K562 (cell line): Measurements from ENCODE around the gene SUCO. TPM values are rescaled to one million over a fixed set of nuclear protein-coding genes. Genes with fewer than 3 reads are reported as not detected.
A peak's percentile ranks its signal among the peaks of the same experiment; 100 is the strongest.

Experiments
- ATF1 ChIP-seq, 2 experiments: fragments of 450-650 bp in 1 of 2; IDR thresholded peaks; 2 replicates each; pipeline ENCODE4 v1.6.1; 2016; ENCODE audit warnings: missing compliant biosample characterization in 1 of 2, missing genetic modification characterization in 1 of 2
- CREB1 ChIP-seq, 2 experiments: sonication (generic) in 1 of 2; formaldehyde crosslinking in 1 of 2; IDR thresholded peaks; 2 replicates each; pipeline versions ENCODE4 v1.6.1 to v1.8.0; 2012 to 2022; ENCODE audit warnings: inconsistent platforms in 1 of 2, mild to moderate bottlenecking in 1 of 2, missing genetic modification reagents in 1 of 2, moderate library complexity in 1 of 2
- FOS ChIP-seq: IDR thresholded peaks from 3 replicates; pipeline ENCODE4 v1.6.1; 2011; ENCODE audit not compliant: insufficient read length; ENCODE audit errors: extremely low read depth
- HOXB6 ChIP-seq: fragments of 250-450 bp; sonication (Bioruptor Pico); IDR thresholded peaks from 2 replicates; pipeline ENCODE4 v1.5.1; 2022; ENCODE audit warnings: mild to moderate bottlenecking, borderline replicate concordance
- IRF9 ChIP-seq: fragments of 450-650 bp; IDR thresholded peaks from 2 replicates; pipeline ENCODE4 v1.6.1; 2016; ENCODE audit warnings: missing biosample characterization, missing genetic modification characterization
- NUFIP1 ChIP-seq: fragments of 450-650 bp; IDR thresholded peaks from 2 replicates; pipeline ENCODE4 v1.6.1; 2018; ENCODE audit not compliant: partially characterized antibody
- SRSF1 ChIP-seq: fragments of 200-400 bp; formaldehyde crosslinking; IDR thresholded peaks from 2 replicates; pipeline ENCODE4 v1.6.1; 2017; ENCODE audit warnings: mild to moderate bottlenecking, low read depth, low read length, moderate library complexity
- polyA plus RNA-seq, 8 experiments: library from polyadenylated mRNA; depleted of rRNA in 4 of 8; stranded (reverse) in 5 of 8; unstranded in 3 of 8; fragments of >200 nt; fragmentation: Nextera tagmentation in 2 of 8; fragmentation: Illumina TruSeq in 1 of 8; extraction: Ambion mirVana in 2 of 8; extraction: Trizol in 1 of 8; gene quantifications; 2 replicates each; pipeline versions ENCODE4 v1.2.1 to v1.2.3, GENCODE V29; 2011 to 2014; ENCODE audit warnings: inconsistent platforms in 1 of 8, missing spikeins in 1 of 8
- total RNA-seq, 7 experiments: library from RNA; depleted of rRNA in 6 of 7; stranded (reverse); fragments of >200 nt in 6 of 7; fragmentation: Illumina TruSeq in 2 of 7; extraction: Trizol in 2 of 7; gene quantifications; 2 replicates each; pipeline versions ENCODE4 v1.2.1 to v1.2.3, GENCODE V29; 2011 to 2021; ENCODE audit warnings: low replicate concordance in 1 of 7
- TF ChIP-seq, protein P1 (sequence below): IDR thresholded peaks from 3 replicates; pipeline ENCODE4 v1.6.1; 2011; ENCODE audit warnings: borderline replicate concordance, mild to moderate bottlenecking, moderate library complexity; ENCODE audit not compliant: insufficient read length; ENCODE audit errors: extremely low read depth
- TF ChIP-seq, protein P2 (sequence below): fragments of 450-650 bp; IDR thresholded peaks from 2 replicates; pipeline ENCODE4 v1.6.1; 2016; ENCODE audit warnings: mild to moderate bottlenecking, moderate library complexity

Gene SUCO
- total and polyA plus RNA-seq, 9 of the 15 experiments (the other 6 are each of a cell fraction or from before 2014, with no cell fraction given) = 2.5 to 20.6 (median 14.3) TPM

GRCh38 chr1:172532700-172533512, at the start of gene SUCO (continued):
- TF ChIP-seq IRF9 (tag) (no peak), FOS (no peak), HOXB6 (CRISPR knock-in tag) (no peak), ATF1 (CRISPR knock-in tag; IDR thresholded peaks at IDR 0.05) (no peak; the same call in 1 of the 2 replicates), ATF1 (tag; IDR thresholded peaks at IDR 0.05) (peak; percentile 97), SRSF1 (0 out of 2 replicates have a peak, but pooled peaks have one; percentile 84), NUFIP1 (peak; percentile 64), CREB1 (IDR thresholded peaks at IDR 0.05) (peak; percentile 89), CREB1 (CRISPR knock-in tag; IDR thresholded peaks at IDR 0.05) (peak; percentile 94)
- TF ChIP-seq, protein P1, sequence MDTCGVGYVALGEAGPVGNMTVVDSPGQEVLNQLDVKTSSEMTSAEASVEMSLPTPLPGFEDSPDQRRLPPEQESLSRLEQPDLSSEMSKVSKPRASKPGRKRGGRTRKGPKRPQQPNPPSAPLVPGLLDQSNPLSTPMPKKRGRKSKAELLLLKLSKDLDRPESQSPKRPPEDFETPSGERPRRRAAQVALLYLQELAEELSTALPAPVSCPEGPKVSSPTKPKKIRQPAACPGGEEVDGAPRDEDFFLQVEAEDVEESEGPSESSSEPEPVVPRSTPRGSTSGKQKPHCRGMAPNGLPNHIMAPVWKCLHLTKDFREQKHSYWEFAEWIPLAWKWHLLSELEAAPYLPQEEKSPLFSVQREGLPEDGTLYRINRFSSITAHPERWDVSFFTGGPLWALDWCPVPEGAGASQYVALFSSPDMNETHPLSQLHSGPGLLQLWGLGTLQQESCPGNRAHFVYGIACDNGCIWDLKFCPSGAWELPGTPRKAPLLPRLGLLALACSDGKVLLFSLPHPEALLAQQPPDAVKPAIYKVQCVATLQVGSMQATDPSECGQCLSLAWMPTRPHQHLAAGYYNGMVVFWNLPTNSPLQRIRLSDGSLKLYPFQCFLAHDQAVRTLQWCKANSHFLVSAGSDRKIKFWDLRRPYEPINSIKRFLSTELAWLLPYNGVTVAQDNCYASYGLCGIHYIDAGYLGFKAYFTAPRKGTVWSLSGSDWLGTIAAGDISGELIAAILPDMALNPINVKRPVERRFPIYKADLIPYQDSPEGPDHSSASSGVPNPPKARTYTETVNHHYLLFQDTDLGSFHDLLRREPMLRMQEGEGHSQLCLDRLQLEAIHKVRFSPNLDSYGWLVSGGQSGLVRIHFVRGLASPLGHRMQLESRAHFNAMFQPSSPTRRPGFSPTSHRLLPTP = no peak
- TF ChIP-seq, protein P2, sequence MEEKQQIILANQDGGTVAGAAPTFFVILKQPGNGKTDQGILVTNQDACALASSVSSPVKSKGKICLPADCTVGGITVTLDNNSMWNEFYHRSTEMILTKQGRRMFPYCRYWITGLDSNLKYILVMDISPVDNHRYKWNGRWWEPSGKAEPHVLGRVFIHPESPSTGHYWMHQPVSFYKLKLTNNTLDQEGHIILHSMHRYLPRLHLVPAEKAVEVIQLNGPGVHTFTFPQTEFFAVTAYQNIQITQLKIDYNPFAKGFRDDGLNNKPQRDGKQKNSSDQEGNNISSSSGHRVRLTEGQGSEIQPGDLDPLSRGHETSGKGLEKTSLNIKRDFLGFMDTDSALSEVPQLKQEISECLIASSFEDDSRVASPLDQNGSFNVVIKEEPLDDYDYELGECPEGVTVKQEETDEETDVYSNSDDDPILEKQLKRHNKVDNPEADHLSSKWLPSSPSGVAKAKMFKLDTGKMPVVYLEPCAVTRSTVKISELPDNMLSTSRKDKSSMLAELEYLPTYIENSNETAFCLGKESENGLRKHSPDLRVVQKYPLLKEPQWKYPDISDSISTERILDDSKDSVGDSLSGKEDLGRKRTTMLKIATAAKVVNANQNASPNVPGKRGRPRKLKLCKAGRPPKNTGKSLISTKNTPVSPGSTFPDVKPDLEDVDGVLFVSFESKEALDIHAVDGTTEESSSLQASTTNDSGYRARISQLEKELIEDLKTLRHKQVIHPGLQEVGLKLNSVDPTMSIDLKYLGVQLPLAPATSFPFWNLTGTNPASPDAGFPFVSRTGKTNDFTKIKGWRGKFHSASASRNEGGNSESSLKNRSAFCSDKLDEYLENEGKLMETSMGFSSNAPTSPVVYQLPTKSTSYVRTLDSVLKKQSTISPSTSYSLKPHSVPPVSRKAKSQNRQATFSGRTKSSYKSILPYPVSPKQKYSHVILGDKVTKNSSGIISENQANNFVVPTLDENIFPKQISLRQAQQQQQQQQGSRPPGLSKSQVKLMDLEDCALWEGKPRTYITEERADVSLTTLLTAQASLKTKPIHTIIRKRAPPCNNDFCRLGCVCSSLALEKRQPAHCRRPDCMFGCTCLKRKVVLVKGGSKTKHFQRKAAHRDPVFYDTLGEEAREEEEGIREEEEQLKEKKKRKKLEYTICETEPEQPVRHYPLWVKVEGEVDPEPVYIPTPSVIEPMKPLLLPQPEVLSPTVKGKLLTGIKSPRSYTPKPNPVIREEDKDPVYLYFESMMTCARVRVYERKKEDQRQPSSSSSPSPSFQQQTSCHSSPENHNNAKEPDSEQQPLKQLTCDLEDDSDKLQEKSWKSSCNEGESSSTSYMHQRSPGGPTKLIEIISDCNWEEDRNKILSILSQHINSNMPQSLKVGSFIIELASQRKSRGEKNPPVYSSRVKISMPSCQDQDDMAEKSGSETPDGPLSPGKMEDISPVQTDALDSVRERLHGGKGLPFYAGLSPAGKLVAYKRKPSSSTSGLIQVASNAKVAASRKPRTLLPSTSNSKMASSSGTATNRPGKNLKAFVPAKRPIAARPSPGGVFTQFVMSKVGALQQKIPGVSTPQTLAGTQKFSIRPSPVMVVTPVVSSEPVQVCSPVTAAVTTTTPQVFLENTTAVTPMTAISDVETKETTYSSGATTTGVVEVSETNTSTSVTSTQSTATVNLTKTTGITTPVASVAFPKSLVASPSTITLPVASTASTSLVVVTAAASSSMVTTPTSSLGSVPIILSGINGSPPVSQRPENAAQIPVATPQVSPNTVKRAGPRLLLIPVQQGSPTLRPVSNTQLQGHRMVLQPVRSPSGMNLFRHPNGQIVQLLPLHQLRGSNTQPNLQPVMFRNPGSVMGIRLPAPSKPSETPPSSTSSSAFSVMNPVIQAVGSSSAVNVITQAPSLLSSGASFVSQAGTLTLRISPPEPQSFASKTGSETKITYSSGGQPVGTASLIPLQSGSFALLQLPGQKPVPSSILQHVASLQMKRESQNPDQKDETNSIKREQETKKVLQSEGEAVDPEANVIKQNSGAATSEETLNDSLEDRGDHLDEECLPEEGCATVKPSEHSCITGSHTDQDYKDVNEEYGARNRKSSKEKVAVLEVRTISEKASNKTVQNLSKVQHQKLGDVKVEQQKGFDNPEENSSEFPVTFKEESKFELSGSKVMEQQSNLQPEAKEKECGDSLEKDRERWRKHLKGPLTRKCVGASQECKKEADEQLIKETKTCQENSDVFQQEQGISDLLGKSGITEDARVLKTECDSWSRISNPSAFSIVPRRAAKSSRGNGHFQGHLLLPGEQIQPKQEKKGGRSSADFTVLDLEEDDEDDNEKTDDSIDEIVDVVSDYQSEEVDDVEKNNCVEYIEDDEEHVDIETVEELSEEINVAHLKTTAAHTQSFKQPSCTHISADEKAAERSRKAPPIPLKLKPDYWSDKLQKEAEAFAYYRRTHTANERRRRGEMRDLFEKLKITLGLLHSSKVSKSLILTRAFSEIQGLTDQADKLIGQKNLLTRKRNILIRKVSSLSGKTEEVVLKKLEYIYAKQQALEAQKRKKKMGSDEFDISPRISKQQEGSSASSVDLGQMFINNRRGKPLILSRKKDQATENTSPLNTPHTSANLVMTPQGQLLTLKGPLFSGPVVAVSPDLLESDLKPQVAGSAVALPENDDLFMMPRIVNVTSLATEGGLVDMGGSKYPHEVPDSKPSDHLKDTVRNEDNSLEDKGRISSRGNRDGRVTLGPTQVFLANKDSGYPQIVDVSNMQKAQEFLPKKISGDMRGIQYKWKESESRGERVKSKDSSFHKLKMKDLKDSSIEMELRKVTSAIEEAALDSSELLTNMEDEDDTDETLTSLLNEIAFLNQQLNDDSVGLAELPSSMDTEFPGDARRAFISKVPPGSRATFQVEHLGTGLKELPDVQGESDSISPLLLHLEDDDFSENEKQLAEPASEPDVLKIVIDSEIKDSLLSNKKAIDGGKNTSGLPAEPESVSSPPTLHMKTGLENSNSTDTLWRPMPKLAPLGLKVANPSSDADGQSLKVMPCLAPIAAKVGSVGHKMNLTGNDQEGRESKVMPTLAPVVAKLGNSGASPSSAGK = no peak
